ENCODE data around the gene TAMALIN. TPM values are rescaled to one million over a fixed set of nuclear protein-coding genes. Genes with fewer than 3 reads are reported as not detected.

The TAMALIN gene
- total and polyA plus RNA-seq, 10 donors: 25.5 to 141 (median 45.2) TPM

DNA sequence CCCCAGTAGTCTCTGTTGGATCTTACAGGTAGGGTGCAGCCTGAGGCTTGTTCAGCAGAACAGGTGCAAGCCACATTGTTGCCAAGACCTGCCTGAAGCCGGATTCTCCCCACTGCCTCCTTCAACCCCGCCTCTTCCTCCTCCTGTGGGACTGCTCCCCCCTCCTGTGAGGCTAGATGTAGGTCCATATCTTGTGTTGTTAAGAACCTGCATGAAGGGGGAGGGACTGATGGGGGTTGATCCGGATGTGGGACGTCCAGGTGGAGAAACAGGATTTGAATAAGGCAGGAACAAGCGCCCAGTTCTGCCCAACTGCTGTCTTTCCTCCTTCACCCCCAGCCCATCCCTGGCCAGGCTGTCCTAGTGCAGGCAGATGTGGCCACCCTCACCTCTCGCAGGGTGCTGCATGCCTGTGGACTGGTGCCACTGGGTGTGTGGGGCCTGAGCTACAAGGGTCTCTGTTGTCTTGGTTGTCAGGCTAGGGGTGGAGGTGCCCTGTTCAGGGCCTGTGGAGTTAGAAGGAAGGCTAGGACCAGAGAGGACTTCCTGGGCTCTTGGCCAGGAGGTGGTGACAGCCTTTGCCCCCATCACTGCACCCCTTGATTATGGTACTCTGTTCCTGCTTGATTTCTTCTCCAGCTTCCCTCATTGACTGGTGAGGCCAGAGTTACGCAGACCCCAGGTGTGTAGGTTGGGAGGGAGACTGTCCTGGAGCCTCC lies 45.9 kb downstream of the TAMALIN start:
- Histone ChIP-seq H3K27ac (peak overlapping the region in 4 of 8 donors; percentile 91 to 93 (median 92)), H3K4me1 (peaks cover 11 to 62% (median 31%) of the 10 kb centered on the region in 6 donors), H3K9me3 (no peaks in the 10 kb centered on the region), H3K27me3 (replicated peaks in 1 of 7) (peaks cover 0 to 8% (median 0%) of the 10 kb centered on the region in 7 donors), H3K4me3 (peak overlapping the region in 6 of 8 donors; percentile 17 to 79 (median 53)), H3K36me3 (peaks cover 0 to 36% (median 22%) of the 10 kb centered on the region in 6 donors)
- intact Hi-C loops (cut with DNase I; ENCODE audit: low total_unique reads): no loop called here
- 67 to 76% (median 74%) methylated on average over 6 to 7 of the region's 7 CpGs for WGBS, 5 donors
- DNase-seq: no peak
- TF ChIP-seq POLR2A (IDR thresholded peaks at IDR 0.05) (no peak), POLR2AphosphoS5 (IDR thresholded peaks at IDR 0.05) (peak in 2 of 3 donors; percentile 47 to 52)

DNA sequence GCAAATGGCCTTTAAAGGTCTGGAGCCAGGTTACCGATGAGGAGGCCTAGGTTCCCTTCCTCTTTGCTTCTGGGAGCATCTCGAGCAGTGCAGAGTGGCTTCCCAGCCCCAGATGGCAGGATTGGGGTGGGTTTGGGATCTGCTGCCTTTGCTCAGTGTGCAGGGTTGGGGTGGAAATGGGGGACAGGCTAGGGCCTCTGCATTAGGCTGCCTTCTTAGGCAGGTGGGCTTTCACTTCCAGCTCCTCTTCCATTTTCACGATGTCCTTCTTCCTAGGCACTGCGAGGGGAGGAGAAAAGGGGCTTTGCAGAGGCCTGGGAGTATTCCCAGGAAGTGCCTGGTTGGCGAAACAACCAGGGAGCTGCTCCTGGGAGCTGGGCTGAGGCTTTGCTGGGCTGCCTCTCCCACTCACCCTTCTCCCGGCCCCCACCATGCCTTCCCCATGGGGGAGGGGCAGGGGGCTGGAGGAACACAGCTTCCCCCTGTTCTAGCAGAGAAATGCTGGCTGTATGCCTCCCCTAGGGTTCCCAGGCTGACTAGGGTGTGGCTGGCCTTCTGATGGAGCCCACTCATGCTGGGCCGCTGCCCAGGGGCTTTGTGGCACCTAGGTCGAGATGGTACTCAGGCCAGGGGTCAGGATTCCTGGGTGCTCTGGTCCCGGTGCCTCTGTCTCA lies 46.9 kb downstream of the TAMALIN start:
- WGBS, 5 donors: 81 to 88% (median 84%) methylated on average over 6 to 9 of the region's 9 CpGs
- H3K27ac ChIP-seq: peak overlapping the region in 2 of 8 donors; percentile 93
- TF ChIP-seq, protein P1, sequence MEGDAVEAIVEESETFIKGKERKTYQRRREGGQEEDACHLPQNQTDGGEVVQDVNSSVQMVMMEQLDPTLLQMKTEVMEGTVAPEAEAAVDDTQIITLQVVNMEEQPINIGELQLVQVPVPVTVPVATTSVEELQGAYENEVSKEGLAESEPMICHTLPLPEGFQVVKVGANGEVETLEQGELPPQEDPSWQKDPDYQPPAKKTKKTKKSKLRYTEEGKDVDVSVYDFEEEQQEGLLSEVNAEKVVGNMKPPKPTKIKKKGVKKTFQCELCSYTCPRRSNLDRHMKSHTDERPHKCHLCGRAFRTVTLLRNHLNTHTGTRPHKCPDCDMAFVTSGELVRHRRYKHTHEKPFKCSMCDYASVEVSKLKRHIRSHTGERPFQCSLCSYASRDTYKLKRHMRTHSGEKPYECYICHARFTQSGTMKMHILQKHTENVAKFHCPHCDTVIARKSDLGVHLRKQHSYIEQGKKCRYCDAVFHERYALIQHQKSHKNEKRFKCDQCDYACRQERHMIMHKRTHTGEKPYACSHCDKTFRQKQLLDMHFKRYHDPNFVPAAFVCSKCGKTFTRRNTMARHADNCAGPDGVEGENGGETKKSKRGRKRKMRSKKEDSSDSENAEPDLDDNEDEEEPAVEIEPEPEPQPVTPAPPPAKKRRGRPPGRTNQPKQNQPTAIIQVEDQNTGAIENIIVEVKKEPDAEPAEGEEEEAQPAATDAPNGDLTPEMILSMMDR (IDR thresholded peaks at IDR 0.05 in 8 of 11, conservative IDR thresholded peaks at IDR 0.05 in 3 of 11): no peak
- peak; percentile 3 to 14 (median 9) for TF ChIP-seq POLR2AphosphoS5 (IDR thresholded peaks at IDR 0.05)
- H3K36me3 ChIP-seq: peaks cover 0 to 45% (median 29%) of the 10 kb centered on the region in 6 donors
- H3K9me3 ChIP-seq: no peaks in the 10 kb centered on the region
- intact Hi-C loops (cut with DNase I; ENCODE audit: low total_unique reads): no loop called here
- H3K27me3 ChIP-seq (replicated peaks in 1 of 7): peaks cover 0 to 8% (median 0%) of the 10 kb centered on the region in 7 donors
- no peak for DNase-seq
- H3K4me1 ChIP-seq: peaks cover 11 to 55% (median 32%) of the 10 kb centered on the region in 6 donors
- peak overlapping the region in 3 of 8 donors; percentile 9 to 79 (median 55) for H3K4me3 ChIP-seq

DNA sequence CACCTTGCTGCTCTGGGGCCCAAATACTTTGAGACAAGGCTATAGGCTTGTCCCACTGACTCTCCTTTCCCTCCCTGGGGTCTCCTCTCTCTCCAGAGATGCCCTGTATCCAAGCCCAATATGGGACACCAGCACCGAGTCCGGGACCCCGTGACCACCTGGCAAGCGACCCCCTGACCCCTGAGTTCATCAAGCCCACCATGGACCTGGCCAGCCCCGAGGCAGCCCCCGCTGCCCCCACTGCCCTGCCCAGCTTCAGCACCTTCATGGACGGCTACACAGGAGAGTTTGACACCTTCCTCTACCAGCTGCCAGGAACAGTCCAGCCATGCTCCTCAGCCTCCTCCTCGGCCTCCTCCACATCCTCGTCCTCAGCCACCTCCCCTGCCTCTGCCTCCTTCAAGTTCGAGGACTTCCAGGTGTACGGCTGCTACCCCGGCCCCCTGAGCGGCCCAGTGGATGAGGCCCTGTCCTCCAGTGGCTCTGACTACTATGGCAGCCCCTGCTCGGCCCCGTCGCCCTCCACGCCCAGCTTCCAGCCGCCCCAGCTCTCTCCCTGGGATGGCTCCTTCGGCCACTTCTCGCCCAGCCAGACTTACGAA lies 47.6 kb downstream of the TAMALIN start:
- intact Hi-C loops (cut with DNase I; ENCODE audit: low total_unique reads): no loop called here
- H3K27me3 ChIP-seq (replicated peaks in 1 of 7): peaks cover 0 to 8% (median 0%) of the 10 kb centered on the region in 7 donors
- peaks cover 0 to 52% (median 34%) of the 10 kb centered on the region in 6 donors for H3K36me3 ChIP-seq
- DNase-seq: peak; percentile 70
- TF ChIP-seq POLR2A (IDR thresholded peaks at IDR 0.05) (no peak), POLR2AphosphoS5 (IDR thresholded peaks at IDR 0.05) (peak in 2 of 3 donors; percentile 28 to 44)
- no peaks in the 10 kb centered on the region for H3K9me3 ChIP-seq
- H3K27ac ChIP-seq: no peak overlapping the region
- H3K4me3 ChIP-seq: peak overlapping the region in 2 of 8 donors; percentile 9 to 79
- H3K4me1 ChIP-seq: peaks cover 11 to 59% (median 34%) of the 10 kb centered on the region in 6 donors
- WGBS, 5 donors: 88 to 95% (median 93%) methylated on average over 19 to 21 of the region's 21 CpGs

DNA sequence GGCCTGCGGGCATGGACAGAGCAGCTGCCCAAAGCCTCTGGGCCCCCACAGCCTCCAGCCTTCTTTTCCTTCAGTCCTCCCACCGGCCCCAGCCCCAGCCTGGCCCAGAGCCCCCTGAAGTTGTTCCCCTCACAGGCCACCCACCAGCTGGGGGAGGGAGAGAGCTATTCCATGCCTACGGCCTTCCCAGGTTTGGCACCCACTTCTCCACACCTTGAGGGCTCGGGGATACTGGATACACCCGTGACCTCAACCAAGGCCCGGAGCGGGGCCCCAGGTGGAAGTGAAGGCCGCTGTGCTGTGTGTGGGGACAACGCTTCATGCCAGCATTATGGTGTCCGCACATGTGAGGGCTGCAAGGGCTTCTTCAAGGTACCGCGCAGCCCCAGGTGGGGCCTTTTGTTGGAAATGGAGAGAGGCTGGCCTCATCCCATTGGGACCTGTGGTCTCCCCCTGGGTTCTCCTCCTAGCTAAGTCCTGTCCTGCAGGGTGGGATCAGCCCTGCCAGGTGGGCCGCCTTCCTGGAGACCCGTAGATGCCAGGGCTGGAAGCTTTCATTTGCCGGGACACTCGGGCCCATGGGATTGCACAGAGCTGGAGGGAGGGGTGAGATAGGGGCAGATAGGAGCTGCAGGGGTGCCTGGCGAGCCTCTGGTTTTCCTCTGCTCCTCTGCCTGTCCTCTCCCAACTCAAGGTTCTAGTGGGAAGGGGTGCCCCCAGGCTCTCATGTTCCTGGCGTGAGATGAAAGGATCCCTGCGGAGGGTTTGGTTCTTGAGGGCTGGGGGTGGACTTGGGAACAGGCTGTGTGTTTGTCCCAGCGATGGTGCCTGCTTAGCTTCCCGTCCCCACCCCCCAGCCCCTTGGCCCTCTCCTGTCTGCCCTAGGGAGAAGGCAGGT lies 48.3 kb downstream of the TAMALIN start:
- H3K27ac ChIP-seq: no peak overlapping the region
- peaks cover 0 to 8% (median 0%) of the 10 kb centered on the region in 7 donors for H3K27me3 ChIP-seq (replicated peaks in 1 of 7)
- H3K36me3 ChIP-seq: peaks cover 0 to 56% (median 34%) of the 10 kb centered on the region in 6 donors
- TF ChIP-seq, protein P1 (IDR thresholded peaks at IDR 0.05 in 8 of 11, conservative IDR thresholded peaks at IDR 0.05 in 3 of 11): no peak
- TF ChIP-seq POLR2AphosphoS5 (IDR thresholded peaks at IDR 0.05): peak in 2 of 3 donors; percentile 6 to 47
- intact Hi-C loops (cut with DNase I; ENCODE audit: low total_unique reads): no loop called here
- WGBS, 5 donors: 90 to 97% (median 95%) methylated on average over 10 to 21 of the region's 21 CpGs
- H3K4me3 ChIP-seq: peak overlapping the region in 1 of 8 donors; percentile 79
- H3K9me3 ChIP-seq: no peaks in the 10 kb centered on the region
- peak; percentile 64 for DNase-seq
- peaks cover 5 to 57% (median 33%) of the 10 kb centered on the region in 6 donors for H3K4me1 ChIP-seq

Measured in spleen (tissue), 11 donors.